Measurements from ENCODE around the gene USP17L17. TPM values are rescaled to one million over a fixed set of nuclear protein-coding genes. Genes with fewer than 3 reads are reported as not detected.
"Not testable (repeated sequence)": the region's sequence is repeated elsewhere in the genome, so short reads cannot be mapped to it uniquely, and the experiment has no call there.

USP17L17 gene
- total and polyA plus RNA-seq, 5 experiments from 2014 or later, result not detected

- H3K9me3 Mint-ChIP-seq, ATAC-seq, H3K4me1 Mint-ChIP-seq, H3K36me3 Mint-ChIP-seq, H3K27ac Mint-ChIP-seq, POLR2A ChIA-PET, H3K4me3 Mint-ChIP-seq, H3K27me3 Mint-ChIP-seq, DNase-seq: not testable (repeated sequence)
Observed at GRCh38 chr4:9262572-9262971, 18.9 kb downstream of the USP17L17 start, which contains the start of gene USP17L21. Gene USP17L21, plus strand, starts transcription at chr4:9262872. Its CDS starts 0 bp downstream, at chr4:9262872.

DNA sequence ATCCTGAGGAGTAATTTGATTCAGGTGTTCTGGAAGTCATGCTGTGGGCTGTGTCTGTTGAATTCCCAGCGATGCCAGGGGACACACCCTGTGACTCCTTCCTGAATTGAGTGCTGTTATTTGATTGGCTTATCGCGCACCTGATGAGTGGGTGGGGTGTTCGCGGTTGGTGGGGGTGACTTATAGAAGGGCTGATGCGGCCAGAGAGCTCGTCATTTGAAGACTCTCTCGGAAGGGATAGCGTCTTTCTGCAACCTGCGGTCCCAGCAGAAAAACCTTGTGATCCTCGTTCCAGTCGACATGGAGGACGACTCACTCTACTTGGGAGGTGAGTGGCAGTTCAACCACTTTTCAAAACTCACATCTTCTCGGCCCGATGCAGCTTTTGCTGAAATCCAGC lies 23.6 kb downstream of the USP17L17 start, which contains the start of gene USP17L22:
Gene USP17L22, plus strand, starts transcription at position 301 of the 400 bp plus-strand sequence. Its CDS starts 0 bp downstream, at position 301.
- POLR2A ChIA-PET, ATAC-seq, H3K27me3 Mint-ChIP-seq: not testable (repeated sequence)

DNA sequence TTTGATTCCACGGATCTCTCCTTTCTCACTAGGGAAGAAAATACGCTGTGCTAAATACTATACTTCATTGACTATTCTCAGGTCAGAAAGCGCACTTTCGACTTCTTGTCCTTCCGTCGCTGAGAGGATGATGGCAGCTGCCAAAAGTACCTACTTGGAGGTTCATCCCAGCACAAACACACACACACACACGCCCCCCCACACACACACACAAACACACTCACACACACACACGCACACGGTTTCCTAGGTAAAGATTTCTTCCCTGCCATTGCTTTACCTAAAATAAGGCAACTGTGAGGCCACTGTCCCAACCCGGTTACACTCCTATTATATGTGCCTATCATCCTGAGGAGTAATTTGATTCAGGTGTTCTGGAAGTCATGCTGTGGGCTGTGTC lies 28.0 kb downstream of the USP17L17 start:
- H3K9me3 Mint-ChIP-seq, H3K27me3 Mint-ChIP-seq, ATAC-seq, H3K4me1 Mint-ChIP-seq, H3K4me3 Mint-ChIP-seq, H3K27ac Mint-ChIP-seq, H3K36me3 Mint-ChIP-seq, POLR2A ChIA-PET: not testable (repeated sequence)
- DNase-seq, result peak in 6 of 10 donors; percentile 0 to 70 (median 15)

More for the DNA sequence above, 23.6 kb downstream of the USP17L17 start, which contains the start of gene USP17L22:
- not testable (repeated sequence) for H3K9me3 Mint-ChIP-seq, H3K27ac Mint-ChIP-seq, DNase-seq, H3K4me1 Mint-ChIP-seq, H3K4me3 Mint-ChIP-seq, H3K36me3 Mint-ChIP-seq

Other genes with a start within 250 kb of the USP17L17 start
- not detected for gene FAM90A26, start 73.5 kb upstream of the USP17L17 start, total RNA-seq
- not detected for gene FAM90A26, start 73.5 kb upstream of the USP17L17 start, polyA plus RNA-seq
- gene USP17L10, start 33.2 kb upstream of the USP17L17 start, total RNA-seq, result not detected
- not detected for gene USP17L10, start 33.2 kb upstream of the USP17L17 start, polyA plus RNA-seq
- gene USP17L11, start 28.5 kb upstream of the USP17L17 start, total RNA-seq, result not detected
- not detected for gene USP17L11, start 28.5 kb upstream of the USP17L17 start, polyA plus RNA-seq
- not detected for gene USP17L12, start 23.7 kb upstream of the USP17L17 start, total RNA-seq
- gene USP17L12, start 23.7 kb upstream of the USP17L17 start, polyA plus RNA-seq, result not detected
- not detected for gene USP17L13, start 19.0 kb upstream of the USP17L17 start, total RNA-seq
- not detected for gene USP17L13, start 19.0 kb upstream of the USP17L17 start, polyA plus RNA-seq
- not detected for gene USP17L15, start 9.5 kb upstream of the USP17L17 start, total RNA-seq
- gene USP17L15, start 9.5 kb upstream of the USP17L17 start, polyA plus RNA-seq, result not detected
- not detected for gene USP17L18, start 4.8 kb downstream of the USP17L17 start, total RNA-seq
- gene USP17L18, start 4.8 kb downstream of the USP17L17 start, polyA plus RNA-seq, result not detected
- not detected for gene USP17L19, start 9.5 kb downstream of the USP17L17 start, total RNA-seq
- gene USP17L19, start 9.5 kb downstream of the USP17L17 start, polyA plus RNA-seq, result not detected
- not detected for gene USP17L20, start 14.2 kb downstream of the USP17L17 start, total RNA-seq
- gene USP17L20, start 14.2 kb downstream of the USP17L17 start, polyA plus RNA-seq, result not detected
- gene USP17L21, start 19.0 kb downstream of the USP17L17 start, total RNA-seq, result not detected
- gene USP17L21, start 19.0 kb downstream of the USP17L17 start, polyA plus RNA-seq, result not detected
- not detected for gene USP17L22, start 23.7 kb downstream of the USP17L17 start, total RNA-seq
- gene USP17L22, start 23.7 kb downstream of the USP17L17 start, polyA plus RNA-seq, result not detected
- gene USP17L24, start 81.3 kb downstream of the USP17L17 start, total RNA-seq, result not detected
- not detected for gene USP17L24, start 81.3 kb downstream of the USP17L17 start, polyA plus RNA-seq
- not detected for gene USP17L25, start 86.0 kb downstream of the USP17L17 start, total RNA-seq
- not detected for gene USP17L25, start 86.0 kb downstream of the USP17L17 start, polyA plus RNA-seq
- not detected for gene USP17L26, start 90.8 kb downstream of the USP17L17 start, total RNA-seq
- not detected for gene USP17L26, start 90.8 kb downstream of the USP17L17 start, polyA plus RNA-seq
- not detected for gene USP17L5, start 95.5 kb downstream of the USP17L17 start, total RNA-seq
- gene USP17L5, start 95.5 kb downstream of the USP17L17 start, polyA plus RNA-seq, result not detected
- not detected for gene USP17L27, start 100.3 kb downstream of the USP17L17 start, total RNA-seq
- not detected for gene USP17L27, start 100.3 kb downstream of the USP17L17 start, polyA plus RNA-seq
- not detected for gene USP17L28, start 105.0 kb downstream of the USP17L17 start, total RNA-seq
- gene USP17L28, start 105.0 kb downstream of the USP17L17 start, polyA plus RNA-seq, result not detected
- not detected for gene USP17L29, start 109.8 kb downstream of the USP17L17 start, total RNA-seq
- not detected for gene USP17L29, start 109.8 kb downstream of the USP17L17 start, polyA plus RNA-seq
- gene USP17L30, start 119.2 kb downstream of the USP17L17 start, total RNA-seq, result not detected
- not detected for gene USP17L30, start 119.2 kb downstream of the USP17L17 start, polyA plus RNA-seq
- gene DEFB131A, start 200.5 kb downstream of the USP17L17 start, total RNA-seq, result not detected
- not detected for gene DEFB131A, start 200.5 kb downstream of the USP17L17 start, polyA plus RNA-seq